CD4-positive, alpha-beta memory T cell (primary cell): ENCODE data around the gene ERCC1. TPM values are rescaled to one million over a fixed set of nuclear protein-coding genes. Genes with fewer than 3 reads are reported as not detected.

Experiments used
- CTCF ChIA-PET: fragments of 350-600 bp; sonication (Branson Sonifier 250); formaldehyde crosslinking; loops from one replicate; lab custom pipeline; 2021; ENCODE audit warnings: inconsistent platforms; ENCODE audit not compliant: partially characterized antibody; lab: Charles Lee
- POLR2A ChIA-PET: fragments of 350-600 bp; sonication (Branson Sonifier 250); formaldehyde crosslinking; loops from one replicate; lab custom pipeline; 2021; ENCODE audit not compliant: partially characterized antibody; lab: Charles Lee
- DNase-seq, 5 donors: peaks; one replicate each; pipeline versions ENCODE4 v3.0.0 to v3.0.0-alpha.2; 2020 to 2022; ENCODE audit warnings: mixed read lengths in 1 of 5
- H3K27ac ChIP-seq: one replicate; pipeline ENCODE4 v1.7.0; 2013; ENCODE audit warnings: low read depth, low read length
- H3K27me3 ChIP-seq: 2 replicates; pipeline ENCODE4 v1.7.0; 2013; ENCODE audit warnings: mild to moderate bottlenecking, low read length, moderate library complexity; ENCODE audit not compliant: insufficient read depth
- H3K36me3 ChIP-seq: 2 replicates; pipeline ENCODE4 v1.7.0; 2013; ENCODE audit warnings: mild to moderate bottlenecking, low read length, moderate library complexity; ENCODE audit not compliant: insufficient read depth
- H3K4me1 ChIP-seq: 2 replicates; pipeline ENCODE4 v1.7.0; 2013; ENCODE audit warnings: mild to moderate bottlenecking, low read length, moderate library complexity; ENCODE audit not compliant: insufficient read depth
- H3K4me3 ChIP-seq, 2 donors: one replicate each; pipeline ENCODE4 v1.7.0; 2013; ENCODE audit warnings: low read length in 2 of 2, mild to moderate bottlenecking in 1 of 2
- H3K9me3 ChIP-seq, 2 donors: one replicate each; pipeline ENCODE4 v1.7.0; 2013; ENCODE audit warnings: low read length in 2 of 2, control low read depth in 1 of 2; ENCODE audit not compliant: control insufficient read depth in 1 of 2
- H3K27ac Mint-ChIP-seq, 7 donors: one replicate each; pipeline ENCODE4 v1.8.0; 2020 to 2021; ENCODE audit warnings: mixed read lengths in 7 of 7, mild to moderate bottlenecking in 6 of 7, inconsistent platforms in 3 of 7, moderate library complexity in 3 of 7
- H3K27me3 Mint-ChIP-seq, 2 donors: one replicate each; pipeline ENCODE4 v1.8.0; 2020 to 2021; ENCODE audit warnings: mixed read lengths in 2 of 2
- H3K36me3 Mint-ChIP-seq, 2 donors: one replicate each; pipeline ENCODE4 v1.8.0; 2020 to 2021; ENCODE audit warnings: mixed read lengths in 2 of 2, inconsistent platforms in 1 of 2, mild to moderate bottlenecking in 1 of 2
- H3K4me1 Mint-ChIP-seq, 4 donors: one replicate each; pipeline ENCODE4 v1.8.0; 2020 to 2021; ENCODE audit warnings: mixed read lengths in 4 of 4, mild to moderate bottlenecking in 1 of 4
- H3K4me3 Mint-ChIP-seq, 8 donors: one replicate each; pipeline ENCODE4 v1.8.0; 2020 to 2021; ENCODE audit warnings: mixed read lengths in 8 of 8, mild to moderate bottlenecking in 7 of 8, moderate library complexity in 6 of 8, inconsistent platforms in 3 of 8
- H3K9me3 Mint-ChIP-seq, 8 donors: one replicate each; pipeline ENCODE4 v1.8.0; 2020 to 2021; ENCODE audit warnings: mixed read lengths in 8 of 8, mild to moderate bottlenecking in 5 of 8, inconsistent platforms in 3 of 8, moderate library complexity in 1 of 8
- intact Hi-C: fragments of 100-400 bp; cut with micrococcal nuclease; formaldehyde crosslinking; loops from one replicate; pipeline ENCODE4 v1.15.1; 2023
- polyA plus RNA-seq, 2 donors: library from polyadenylated mRNA; unstranded; fragments of 300-500 nt; fragmentation: Illumina TruSeq; gene quantifications; one replicate each; pipeline ENCODE4 v1.2.3, GENCODE V29; 2021
- total RNA-seq, 2 experiments: library from RNA; stranded (reverse); gene quantifications; one replicate each; pipeline ENCODE4 v1.2.3, GENCODE V29; 2021

The ERCC1 gene
- total and polyA plus RNA-seq, 4 experiments from 2014 or later, result 36.2 to 46.9 (median 42.4) TPM

DNA sequence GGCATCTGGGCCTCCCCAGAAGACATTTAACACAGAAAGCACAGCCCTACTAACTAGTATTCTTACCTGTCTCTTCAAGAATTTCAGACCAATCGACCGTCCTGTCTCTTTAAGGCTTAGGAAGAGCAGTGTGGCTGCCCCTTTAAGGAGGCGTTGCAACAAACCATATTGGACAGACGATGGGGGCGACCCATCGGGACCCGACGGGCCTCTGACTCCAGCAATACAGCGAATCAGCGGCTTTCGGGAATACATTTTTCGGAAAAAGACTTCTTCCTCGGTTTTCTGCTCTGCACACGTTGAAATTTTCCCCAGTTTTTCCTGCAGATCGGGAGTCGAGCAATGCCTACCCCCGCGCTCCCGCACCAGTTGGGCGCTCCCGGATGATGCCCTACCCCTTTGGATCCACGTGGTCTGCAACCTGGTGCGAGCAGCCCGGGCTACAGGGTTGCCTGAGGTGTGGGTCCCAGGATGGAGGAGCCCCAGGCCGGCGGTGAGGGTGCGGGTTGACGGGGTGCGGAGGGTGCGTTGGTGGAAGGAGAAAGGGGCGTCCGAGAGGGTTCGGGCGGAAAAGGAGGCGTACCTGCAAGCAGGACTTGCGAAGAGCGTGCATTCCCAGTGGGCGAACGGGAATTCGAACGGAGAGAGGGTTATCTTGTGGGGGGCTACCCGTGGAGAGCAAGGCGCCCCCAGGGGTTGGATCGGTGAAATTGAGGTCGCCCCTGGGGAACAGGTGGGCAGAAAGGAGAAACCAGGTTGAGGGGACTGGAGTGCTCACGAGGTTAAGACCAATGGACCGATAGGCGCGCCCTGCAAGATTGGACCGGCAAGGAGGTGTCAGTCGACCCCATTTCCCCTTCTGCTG, 17.3 kb downstream of the ERCC1 start, which contains the start of gene POLR1G:
Gene POLR1G (plus strand): TSS at position 419 of the 865 bp plus-strand sequence. CDS start 53 bp downstream, at position 472.
- H3K9me3 Mint-ChIP-seq, result peaks cover 0 to 4% (median 0%) of the 10 kb centered on the region in 8 donors
- peaks cover 13 to 35% (median 26%) of the 10 kb centered on the region in 4 donors for H3K4me1 Mint-ChIP-seq
- H3K9me3 ChIP-seq, result no peaks in the 10 kb centered on the region
- H3K27me3 Mint-ChIP-seq, result peaks cover 12 to 22% of the 10 kb centered on the region in 2 donors
- H3K27ac ChIP-seq, result peak within 1 kb of the TSS; percentile 65
- peaks cover 0 to 9% of the 10 kb centered on the region in 2 donors for H3K36me3 Mint-ChIP-seq
- H3K4me3 Mint-ChIP-seq, result peak within 1 kb of the TSS; percentile 90 to 99 (median 97)
- peaks cover 35% of the 10 kb centered on the region for H3K4me1 ChIP-seq
- CTCF ChIA-PET, result interaction anchor here (1.1 to 1.3 kb wide), 2 partner anchors 72 to 236 kb away, joined by 3 read pairs; no protein-coding TSS in a partner anchor
- H3K36me3 ChIP-seq, result no peaks in the 10 kb centered on the region
- peak; percentile 81 to 87 (median 85) for DNase-seq
- intact Hi-C loops, result loop anchor here (1.0 to 5.0 kb wide), 4 partner anchors 178 to 1941 kb away; partner anchors contain the start of genes DHX34, MYPOP, OPA3 and TOMM40
- peak within 1 kb of the TSS; percentile 69 to 99 (median 96) for H3K27ac Mint-ChIP-seq
- H3K27me3 ChIP-seq, result peaks cover 16% of the 10 kb centered on the region
- peak within 1 kb of the TSS; percentile 91 to 94 for H3K4me3 ChIP-seq
- POLR2A ChIA-PET, result interaction anchor here (1.0 to 1.5 kb wide), 6 partner anchors 17 to 236 kb away, joined by 3 to 5 read pairs (median 3); no protein-coding TSS in a partner anchor

DNA sequence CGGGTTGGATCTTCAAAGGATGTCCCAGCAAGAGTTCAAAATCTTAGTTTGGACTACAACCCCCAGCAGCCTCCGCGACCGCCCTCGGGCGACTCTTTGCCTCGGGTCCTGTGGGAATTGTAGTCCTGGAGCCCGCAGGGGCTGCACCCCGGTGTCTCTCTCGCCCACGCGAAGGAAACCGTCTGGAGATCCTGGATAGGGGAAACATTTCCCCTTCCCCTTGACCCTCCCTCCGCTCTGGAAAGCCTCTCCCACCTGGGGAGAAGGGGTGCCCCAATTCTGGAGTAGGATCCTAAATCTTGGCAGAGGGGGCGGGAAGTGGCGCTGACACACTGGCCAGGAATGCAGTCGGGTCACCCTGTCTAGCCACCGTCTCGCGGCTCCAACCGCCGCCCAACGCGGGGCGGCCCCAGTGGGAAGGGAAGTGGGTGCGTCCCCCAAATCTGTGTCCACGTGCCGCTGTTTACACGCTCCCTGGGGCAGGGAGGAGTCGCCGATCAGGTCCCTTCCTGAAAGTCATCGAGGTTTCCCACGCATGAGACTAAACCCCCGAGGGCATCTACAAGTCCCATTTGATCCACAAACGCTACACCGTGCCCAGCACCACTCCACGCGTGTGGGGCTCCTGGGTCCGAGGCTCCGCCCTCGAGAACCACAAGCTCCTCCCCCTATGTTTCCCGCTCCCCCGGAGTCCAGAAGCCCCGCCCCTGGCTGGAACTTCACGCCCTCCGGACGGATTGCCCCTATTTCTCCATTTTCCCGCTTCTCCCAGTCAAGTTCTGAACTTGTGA, 18.1 kb downstream of the ERCC1 start:
- ChIA-PET CTCF (interaction anchor here (2.1 kb wide), 1 partner anchor 11 kb away, joined by 4 read pairs; no protein-coding TSS in a partner anchor), POLR2A (interaction anchor here (1.0 to 2.1 kb wide), 5 partner anchors 18 to 73 kb away, joined by 3 to 6 read pairs (median 3); no protein-coding TSS in a partner anchor)
- Mint-ChIP-seq H3K36me3 (peaks cover 0 to 9% of the 10 kb centered on the region in 2 donors), H3K4me1 (peaks cover 13 to 35% (median 26%) of the 10 kb centered on the region in 4 donors), H3K9me3 (peaks cover 0 to 4% (median 0%) of the 10 kb centered on the region in 8 donors), H3K27ac (peak overlapping the region; percentile 69 to 99 (median 96)), H3K27me3 (peaks cover 12 to 22% of the 10 kb centered on the region in 2 donors), H3K4me3 (peak overlapping the region; percentile 90 to 99 (median 97))
- peak overlapping the region; percentile 91 to 94 for H3K4me3 ChIP-seq
- DNase-seq, result peak; percentile 80 to 91 (median 82)
- intact Hi-C loops, result loop anchor here (1.0 to 5.0 kb wide), 7 partner anchors 18 to 1942 kb away; partner anchors contain the start of genes DHX34, ERCC1, ERCC2 and MYPOP
- peaks cover 16% of the 10 kb centered on the region for H3K27me3 ChIP-seq
- peak overlapping the region; percentile 65 for H3K27ac ChIP-seq
- peaks cover 35% of the 10 kb centered on the region for H3K4me1 ChIP-seq
- no peaks in the 10 kb centered on the region for H3K9me3 ChIP-seq
- no peaks in the 10 kb centered on the region for H3K36me3 ChIP-seq

DNA sequence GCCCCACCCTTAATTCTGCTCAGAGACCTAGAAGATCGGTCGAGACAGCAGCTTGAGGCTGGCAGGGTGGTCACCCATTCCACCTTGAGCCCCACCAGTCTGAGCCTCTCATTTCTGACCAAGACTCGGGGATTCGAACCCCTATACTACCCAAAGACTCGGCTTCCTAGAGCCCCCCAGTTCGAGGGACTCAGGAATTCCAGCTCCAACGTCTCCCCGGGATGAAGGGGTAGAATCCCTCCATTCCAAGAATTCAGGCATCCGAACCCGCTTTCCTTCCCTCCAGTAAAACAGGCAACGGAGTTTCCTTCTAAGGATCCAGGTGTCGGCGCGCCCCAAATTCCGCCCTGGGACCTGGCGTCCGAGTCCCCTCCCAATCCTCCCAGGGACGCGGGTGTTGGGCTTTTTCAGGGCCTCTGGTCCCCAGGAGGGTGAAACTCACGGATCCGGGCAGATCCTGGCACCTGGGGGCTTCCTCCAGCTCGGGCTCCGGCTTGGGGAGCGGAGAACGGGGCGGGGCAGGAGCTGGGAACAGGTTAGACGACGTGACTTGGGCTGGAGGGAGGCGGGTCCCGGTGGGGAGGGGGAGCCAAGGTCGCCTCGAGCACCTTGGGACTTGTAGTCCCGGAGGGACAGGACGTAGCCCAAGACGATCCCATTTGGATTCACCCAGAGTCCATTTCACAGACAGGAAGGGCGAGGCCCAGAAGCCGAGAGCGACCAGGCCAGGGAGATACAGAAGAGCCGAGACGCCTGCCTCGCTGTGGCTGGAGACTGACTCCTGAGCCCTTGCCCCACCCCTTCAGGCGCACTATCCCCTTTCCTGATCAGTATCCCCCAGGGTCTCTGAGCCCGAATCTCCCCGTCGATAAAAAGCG, 18.9 kb downstream of the ERCC1 start, which contains the start of gene PPP1R13L:
Gene PPP1R13L (minus strand): TSS at position 513 of the 878 bp plus-strand sequence. CDS start 6,751 bp downstream, outside the sequence.
- ChIA-PET CTCF (interaction anchor here (2.1 to 3.4 kb wide), 2 partner anchors 10 to 35 kb away, joined by 4 to 11 read pairs; no protein-coding TSS in a partner anchor), POLR2A (interaction anchor here (0.6 to 2.1 kb wide), 4 partner anchors 10 to 65 kb away, joined by 3 to 6 read pairs (median 4); no protein-coding TSS in a partner anchor)
- H3K9me3 Mint-ChIP-seq, result peaks cover 0 to 4% (median 0%) of the 10 kb centered on the region in 8 donors
- H3K4me1 Mint-ChIP-seq, result peaks cover 13 to 35% (median 26%) of the 10 kb centered on the region in 4 donors
- Histone ChIP-seq H3K4me1 (peaks cover 35% of the 10 kb centered on the region), H3K4me3 (peak within 1 kb of the TSS; percentile 91 to 94), H3K27me3 (peaks cover 16% of the 10 kb centered on the region), H3K36me3 (no peaks in the 10 kb centered on the region), H3K9me3 (no peaks in the 10 kb centered on the region), H3K27ac (peak within 1 kb of the TSS; percentile 65)
- H3K4me3 Mint-ChIP-seq, result peak within 1 kb of the TSS; percentile 90 to 99 (median 97)
- H3K27ac Mint-ChIP-seq, result peak within 1 kb of the TSS; percentile 69 to 99 (median 96)
- peaks cover 0 to 9% of the 10 kb centered on the region in 2 donors for H3K36me3 Mint-ChIP-seq
- peaks cover 16 to 27% of the 10 kb centered on the region in 2 donors for H3K27me3 Mint-ChIP-seq
- intact Hi-C loops, result loop anchor here (1.0 to 5.0 kb wide), 5 partner anchors 19 to 1943 kb away; partner anchors contain the start of genes DHX34, ERCC1, ERCC2 and TOMM40
- no peak for DNase-seq

DNA sequence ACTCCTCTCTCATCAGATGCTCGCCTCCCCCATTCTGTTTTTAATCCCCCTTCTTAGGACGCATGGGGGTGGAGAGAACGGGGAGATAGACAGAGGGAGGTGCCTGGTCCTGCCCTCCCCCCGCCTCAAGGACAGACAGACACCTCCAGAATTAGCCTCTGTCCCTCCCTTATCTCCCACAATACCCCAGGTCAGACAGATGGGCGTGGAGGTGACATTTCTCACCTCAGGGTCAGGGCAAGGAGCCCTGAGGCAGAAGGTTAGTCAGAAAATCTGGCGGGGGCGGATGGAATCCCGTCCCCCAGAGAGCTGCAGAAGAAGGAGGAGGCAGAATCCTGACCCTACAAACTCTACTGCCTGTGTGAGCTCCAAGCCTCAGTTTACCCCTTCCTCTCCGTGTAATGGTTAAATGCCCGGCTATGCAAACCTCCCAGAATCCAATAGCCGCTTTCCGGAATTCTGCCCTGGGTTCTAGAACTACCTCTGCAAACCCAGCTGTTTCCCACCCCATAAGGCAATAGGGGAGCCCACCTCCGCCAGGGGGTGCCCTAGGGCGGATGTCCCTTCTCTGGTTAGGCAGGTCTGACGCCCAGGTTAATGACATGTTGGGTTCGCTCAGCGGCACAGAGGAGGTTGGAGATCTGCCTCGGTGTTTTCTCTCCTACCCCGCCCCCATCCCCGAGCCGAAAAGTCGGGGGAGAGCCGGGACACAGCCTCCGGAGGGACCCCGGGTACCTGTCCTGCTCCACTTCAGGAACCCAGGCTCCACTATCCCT, 19.7 kb downstream of the ERCC1 start:
- Histone ChIP-seq H3K27me3 (peaks cover 16% of the 10 kb centered on the region), H3K36me3 (no peaks in the 10 kb centered on the region), H3K4me1 (peaks cover 36% of the 10 kb centered on the region), H3K9me3 (no peaks in the 10 kb centered on the region), H3K27ac (no peak overlapping the region), H3K4me3 (peak overlapping the region; percentile 91 to 94)
- H3K4me1 Mint-ChIP-seq, result peaks cover 13 to 35% (median 26%) of the 10 kb centered on the region in 4 donors
- peaks cover 0 to under 1% (median 0%) of the 10 kb centered on the region in 8 donors for H3K9me3 Mint-ChIP-seq
- POLR2A ChIA-PET, result interaction anchor here (1.3 to 2.1 kb wide), 2 partner anchors 9 to 65 kb away, joined by 3 to 6 read pairs; no protein-coding TSS in a partner anchor
- H3K36me3 Mint-ChIP-seq, result peaks cover 0 to 7% of the 10 kb centered on the region in 2 donors
- H3K27ac Mint-ChIP-seq, result peak overlapping the region in 2 of 7 donors; percentile 29 to 69
- peak overlapping the region; percentile 74 to 98 (median 92) for H3K4me3 Mint-ChIP-seq
- peaks cover 16 to 27% of the 10 kb centered on the region in 2 donors for H3K27me3 Mint-ChIP-seq
- peak; percentile 42 to 77 (median 48) for DNase-seq
- intact Hi-C loops, result no loop called here
- CTCF ChIA-PET, result interaction anchor here (1.0 to 3.4 kb wide), 3 partner anchors 9 to 35 kb away, joined by 3 to 11 read pairs (median 4); no protein-coding TSS in a partner anchor

DNA sequence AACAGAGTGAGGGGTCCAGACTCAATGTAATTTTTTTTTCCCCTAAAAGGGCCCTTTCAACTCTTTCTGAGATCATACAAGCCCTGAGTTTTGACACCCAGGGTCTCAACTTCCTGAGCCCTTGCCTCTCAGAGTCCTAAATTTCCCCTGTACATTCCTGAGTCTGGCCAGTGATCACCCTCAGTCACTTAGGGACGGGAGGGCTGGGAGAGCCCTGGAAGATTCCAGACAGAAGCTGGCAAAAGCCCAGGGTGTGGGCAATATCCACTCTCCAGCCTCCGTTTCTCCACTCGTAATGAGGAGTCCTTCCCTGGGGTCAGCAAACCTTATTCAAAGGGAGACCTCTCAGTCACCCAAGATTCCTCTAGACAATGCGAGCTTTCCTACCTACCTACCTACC, 20.4 kb downstream of the ERCC1 start:
- POLR2A ChIA-PET, result interaction anchor here (2.1 kb wide), 1 partner anchor 66 kb away, joined by 6 read pairs; no protein-coding TSS in a partner anchor

More for the DNA sequence above, 20.4 kb downstream of the ERCC1 start:
- H3K27ac Mint-ChIP-seq, result peak overlapping the region in 1 of 7 donors; percentile 69
- peaks cover 20 to 32% of the 10 kb centered on the region in 2 donors for H3K27me3 Mint-ChIP-seq
- Histone ChIP-seq H3K27me3 (peaks cover 16% of the 10 kb centered on the region), H3K9me3 (no peaks in the 10 kb centered on the region), H3K27ac (no peak overlapping the region), H3K4me3 (no peak overlapping the region), H3K36me3 (no peaks in the 10 kb centered on the region), H3K4me1 (peaks cover 43% of the 10 kb centered on the region)
- H3K4me1 Mint-ChIP-seq, result peaks cover 17 to 41% (median 30%) of the 10 kb centered on the region in 4 donors
- peaks cover 0 to 7% of the 10 kb centered on the region in 2 donors for H3K36me3 Mint-ChIP-seq
- no peak for DNase-seq
- H3K9me3 Mint-ChIP-seq, result no peaks in the 10 kb centered on the region
- no peak overlapping the region for H3K4me3 Mint-ChIP-seq
- CTCF ChIA-PET, result interaction anchor here (1.0 to 3.4 kb wide), 4 partner anchors 9 to 75 kb away, joined by 3 to 11 read pairs (median 6); no protein-coding TSS in a partner anchor
- intact Hi-C loops, result no loop called here
